Measurements from ENCODE around the gene ACTR5. TPM values are rescaled to one million over a fixed set of nuclear protein-coding genes. Genes with fewer than 3 reads are reported as not detected.

Gene ACTR5
- total RNA-seq, 1 donor from 2014 or later: 10.1 TPM

DNA sequence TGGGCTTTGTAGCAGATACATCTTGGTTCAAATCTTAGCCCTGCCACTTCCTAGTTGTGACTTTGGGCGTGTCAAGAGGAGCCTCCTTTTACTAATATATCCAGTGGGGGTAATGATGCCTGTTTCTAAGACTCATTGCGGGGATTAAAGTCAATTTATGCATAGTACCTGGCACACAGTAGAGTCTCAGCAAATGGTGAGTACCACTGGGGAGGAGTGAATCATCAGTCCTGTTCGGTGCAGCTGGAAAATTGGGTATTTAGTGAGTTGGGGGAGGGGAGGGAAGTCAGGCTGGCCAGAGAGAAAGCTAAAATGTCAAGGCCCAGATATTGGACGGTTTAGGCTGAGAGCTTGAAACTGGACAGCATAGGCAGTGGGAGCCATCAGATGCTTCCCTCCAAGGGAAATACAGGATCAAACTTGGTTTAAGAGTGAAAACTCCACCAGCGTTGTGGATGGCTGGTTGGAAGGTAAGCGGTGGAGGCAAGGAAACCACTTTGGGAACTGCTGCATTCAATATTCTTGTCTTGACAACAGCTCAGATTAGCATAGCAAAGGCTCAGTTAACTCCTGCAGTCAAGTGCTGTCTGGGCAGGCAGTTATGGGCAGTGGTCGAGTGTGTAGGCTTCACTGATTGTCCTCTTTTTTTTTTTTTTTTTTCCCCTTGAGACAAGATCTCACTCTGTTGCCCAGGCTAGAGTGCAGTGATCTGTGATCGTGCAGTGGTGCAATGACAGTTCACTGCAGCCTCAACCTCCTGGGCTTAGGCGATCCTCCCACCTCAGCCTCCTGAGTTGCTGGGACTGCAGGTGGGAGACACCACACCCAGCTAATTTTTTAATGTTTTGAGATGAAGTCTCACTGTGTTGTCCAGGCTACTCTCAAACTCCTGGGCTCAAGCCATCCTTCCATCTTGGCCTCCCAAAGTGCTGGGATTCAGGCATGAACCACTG lies 70.1 kb downstream of the ACTR5 start:
- no peak overlapping the region for H3K4me3 Mint-ChIP-seq (ENCODE audit: unreplicated experiment)
- no peak for DNase-seq
- no peaks in the 10 kb centered on the region for H3K9me3 Mint-ChIP-seq (ENCODE audit: unreplicated experiment)
- no peak overlapping the region for H3K27ac Mint-ChIP-seq (ENCODE audit: unreplicated experiment)
- no peaks in the 10 kb centered on the region for H3K36me3 Mint-ChIP-seq (ENCODE audit: unreplicated experiment)
- TF ChIP-seq, protein P1, sequence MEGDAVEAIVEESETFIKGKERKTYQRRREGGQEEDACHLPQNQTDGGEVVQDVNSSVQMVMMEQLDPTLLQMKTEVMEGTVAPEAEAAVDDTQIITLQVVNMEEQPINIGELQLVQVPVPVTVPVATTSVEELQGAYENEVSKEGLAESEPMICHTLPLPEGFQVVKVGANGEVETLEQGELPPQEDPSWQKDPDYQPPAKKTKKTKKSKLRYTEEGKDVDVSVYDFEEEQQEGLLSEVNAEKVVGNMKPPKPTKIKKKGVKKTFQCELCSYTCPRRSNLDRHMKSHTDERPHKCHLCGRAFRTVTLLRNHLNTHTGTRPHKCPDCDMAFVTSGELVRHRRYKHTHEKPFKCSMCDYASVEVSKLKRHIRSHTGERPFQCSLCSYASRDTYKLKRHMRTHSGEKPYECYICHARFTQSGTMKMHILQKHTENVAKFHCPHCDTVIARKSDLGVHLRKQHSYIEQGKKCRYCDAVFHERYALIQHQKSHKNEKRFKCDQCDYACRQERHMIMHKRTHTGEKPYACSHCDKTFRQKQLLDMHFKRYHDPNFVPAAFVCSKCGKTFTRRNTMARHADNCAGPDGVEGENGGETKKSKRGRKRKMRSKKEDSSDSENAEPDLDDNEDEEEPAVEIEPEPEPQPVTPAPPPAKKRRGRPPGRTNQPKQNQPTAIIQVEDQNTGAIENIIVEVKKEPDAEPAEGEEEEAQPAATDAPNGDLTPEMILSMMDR (IDR thresholded peaks at IDR 0.05; ENCODE audit: partially characterized antibody, unreplicated experiment): no peak
- peaks cover 3% of the 10 kb centered on the region for H3K4me1 Mint-ChIP-seq (ENCODE audit: low read depth, unreplicated experiment)
- peaks cover 2% of the 10 kb centered on the region for H3K27me3 Mint-ChIP-seq (ENCODE audit: unreplicated experiment)

Other genes with a start within 250 kb of the ACTR5 start
- gene ADIG, start 167.3 kb upstream of the ACTR5 start, total RNA-seq (ENCODE audit: unreplicated experiment): not detected
- not detected for gene ARHGAP40, start 146.7 kb upstream of the ACTR5 start, total RNA-seq (ENCODE audit: unreplicated experiment)
- gene SLC32A1, start 24.0 kb upstream of the ACTR5 start, total RNA-seq (ENCODE audit: unreplicated experiment): 0.59 TPM
- gene PPP1R16B, start 57.2 kb downstream of the ACTR5 start, total RNA-seq (ENCODE audit: unreplicated experiment): 5.3 TPM
- gene FAM83D, start 178.0 kb downstream of the ACTR5 start, total RNA-seq (ENCODE audit: unreplicated experiment): 4.9 TPM
- gene DHX35, start 213.9 kb downstream of the ACTR5 start, total RNA-seq (ENCODE audit: unreplicated experiment): 12.0 TPM